ENCODE measurements around the gene NDE1. TPM values are rescaled to one million over a fixed set of nuclear protein-coding genes. Genes with fewer than 3 reads are reported as not detected.

The NDE1 gene
- polyA plus RNA-seq, 1 donor (not counting 4 experiments of a cell fraction or from before 2014, with no cell fraction given), result 37.8 TPM

- H3K27ac ChIP-seq (ENCODE audit: control insufficient read depth, insufficient read depth, low read length), result no peak overlapping the region
- H3K36me3 ChIP-seq (ENCODE audit: control insufficient read depth in 2 of 2, extremely low read depth in 1 of 2, insufficient read depth in 2 of 2, low read length in 2 of 2), result peaks cover 45 to 56% of the 10 kb centered on the region in 2 experiments
- dilution Hi-C loops (cut with MboI; ENCODE audit: extremely low pct_ligation_motif_present, low sequenced_read_pairs), result no loop called here
- no peaks in the 10 kb centered on the region for H3K4me1 ChIP-seq (ENCODE audit: control insufficient read depth, extremely low read depth, insufficient read depth, low read length)
- TF ChIP-seq CTCF (optimal IDR thresholded peaks at IDR 0.05 in 1 of 3, IDR thresholded peaks at IDR 0.05 in 1 of 3, conservative IDR thresholded peaks at IDR 0.05 in 1 of 3; ENCODE audit: extremely low read depth in 1 of 3, insufficient read depth in 2 of 3, low read length in 3 of 3), result no peak
- TF ChIP-seq EZH2 (IDR thresholded peaks at IDR 0.05; ENCODE audit: low read length), result no peak
- H2AFZ ChIP-seq (ENCODE audit: control insufficient read depth, low read length), result no peak overlapping the region
- H3K79me2 ChIP-seq (ENCODE audit: control insufficient read depth, insufficient read depth, low read length), result peaks cover 12% of the 10 kb centered on the region
- no peaks in the 10 kb centered on the region for H3K27me3 ChIP-seq (ENCODE audit: control insufficient read depth, extremely low read depth, insufficient read depth, low read length)
- H3K9me3 ChIP-seq (ENCODE audit: control insufficient read depth, low read depth, low read length), result no peaks in the 10 kb centered on the region
- no peak overlapping the region for H3K4me2 ChIP-seq (ENCODE audit: control insufficient read depth, extremely low read depth, insufficient read depth, low read depth, low read length)
- FAIRE-seq, result no peak
- no peaks in the 10 kb centered on the region for H4K20me1 ChIP-seq (ENCODE audit: control insufficient read depth, extremely low read depth, insufficient read depth, low read length)
- no peak overlapping the region for H3K9ac ChIP-seq (ENCODE audit: control insufficient read depth, extremely low read depth, insufficient read depth, low read length)
- H3K4me3 ChIP-seq (ENCODE audit: control insufficient read depth in 2 of 3, extremely low read depth in 1 of 3, insufficient read depth in 2 of 3, low read depth in 1 of 3, low read length in 3 of 3), result no peak overlapping the region
- H3K9me1 ChIP-seq (ENCODE audit: control insufficient read depth, extremely low read depth, insufficient read depth, low read length), result no peaks in the 10 kb centered on the region
- DNase-seq (ENCODE audit: low read depth, low spot score), result no peak
Observed at GRCh38 chr16:15689290-15689689, 39.2 kb downstream of the NDE1 start.

GRCh38 chr16:15690296-15690695 lies 40.3 kb downstream of the NDE1 start:
- H4K20me1 ChIP-seq (ENCODE audit: control insufficient read depth, extremely low read depth, insufficient read depth, low read length), result no peaks in the 10 kb centered on the region
- no peaks in the 10 kb centered on the region for H3K9me1 ChIP-seq (ENCODE audit: control insufficient read depth, extremely low read depth, insufficient read depth, low read length)
- FAIRE-seq (no peak), DNase-seq (ENCODE audit: low read depth, low spot score) (no peak)
- dilution Hi-C loops (cut with MboI; ENCODE audit: extremely low pct_ligation_motif_present, low sequenced_read_pairs), result no loop called here
- no peaks in the 10 kb centered on the region for H3K9me3 ChIP-seq (ENCODE audit: control insufficient read depth, low read depth, low read length)
- no peaks in the 10 kb centered on the region for H3K27me3 ChIP-seq (ENCODE audit: control insufficient read depth, extremely low read depth, insufficient read depth, low read length)
- H3K9ac ChIP-seq (ENCODE audit: control insufficient read depth, extremely low read depth, insufficient read depth, low read length), result no peak overlapping the region
- peaks cover 6% of the 10 kb centered on the region for H3K79me2 ChIP-seq (ENCODE audit: control insufficient read depth, insufficient read depth, low read length)
- no peak overlapping the region for H2AFZ ChIP-seq (ENCODE audit: control insufficient read depth, low read length)
- no peaks in the 10 kb centered on the region for H3K4me1 ChIP-seq (ENCODE audit: control insufficient read depth, extremely low read depth, insufficient read depth, low read length)
- no peak overlapping the region for H3K27ac ChIP-seq (ENCODE audit: control insufficient read depth, insufficient read depth, low read length)
- peaks cover 45 to 53% of the 10 kb centered on the region in 2 experiments for H3K36me3 ChIP-seq (ENCODE audit: control insufficient read depth in 2 of 2, extremely low read depth in 1 of 2, insufficient read depth in 2 of 2, low read length in 2 of 2)
- H3K4me2 ChIP-seq (ENCODE audit: control insufficient read depth, extremely low read depth, insufficient read depth, low read depth, low read length), result no peak overlapping the region
- no peak for TF ChIP-seq CTCF (optimal IDR thresholded peaks at IDR 0.05 in 1 of 3, IDR thresholded peaks at IDR 0.05 in 1 of 3, conservative IDR thresholded peaks at IDR 0.05 in 1 of 3; ENCODE audit: extremely low read depth in 1 of 3, insufficient read depth in 2 of 3, low read length in 3 of 3)
- no peak overlapping the region for H3K4me3 ChIP-seq (ENCODE audit: control insufficient read depth in 2 of 3, extremely low read depth in 1 of 3, insufficient read depth in 2 of 3, low read depth in 1 of 3, low read length in 3 of 3)

Measured in keratinocyte (primary cell).